HL-60 (cell line): Measurements from ENCODE around the gene PLCB1.

ENCODE experiments used
- DNase-seq, 2 experiments: peaks; one replicate each; pipeline ENCODE4 v3.0.0-alpha.2; 2010 to 2020; ENCODE audit warnings: low read depth in 1 of 2, low spot score in 1 of 2
- H3K27ac ChIP-seq: fragments of 250-450 bp; sonication (Bioruptor Pico); replicated peaks from 2 replicates; pipeline ENCODE4 v1.5.1; 2020; ENCODE audit warnings: mild to moderate bottlenecking, moderate library complexity
- H3K27me3 ChIP-seq: fragments of 250-450 bp; sonication (Bioruptor Pico); 2 replicates; pipeline ENCODE4 v1.5.1; 2021; ENCODE audit warnings: mild to moderate bottlenecking, moderate library complexity; ENCODE audit not compliant: insufficient read depth, poor library complexity, severe bottlenecking
- H3K4me3 ChIP-seq: replicated peaks from 2 replicates; pipeline ENCODE4 v1.5.1; 2011; ENCODE audit warnings: mild to moderate bottlenecking, control low read depth, low read length; ENCODE audit not compliant: insufficient read depth
- CTCF ChIP-seq: IDR thresholded peaks from one replicate; pipeline ENCODE4 v1.5.1; 2011; ENCODE audit warnings: low read length, control low read depth, inconsistent platforms; ENCODE audit not compliant: insufficient read depth
- GABPA ChIP-seq: IDR thresholded peaks from 2 replicates; pipeline ENCODE4 v1.6.1; 2012; ENCODE audit warnings: low read depth
- POLR2AphosphoS5 ChIP-seq: IDR thresholded peaks from 2 replicates; pipeline ENCODE4 v1.6.1; 2012; ENCODE audit warnings: low read depth
- REST ChIP-seq: IDR thresholded peaks from 2 replicates; pipeline ENCODE4 v1.6.1; 2012; ENCODE audit warnings: low read depth; ENCODE audit not compliant: insufficient replicate concordance
- SPI1 ChIP-seq: IDR thresholded peaks from 2 replicates; pipeline ENCODE4 v1.6.1; 2012; ENCODE audit warnings: low read depth, mild to moderate bottlenecking, borderline replicate concordance

The PLCB1 gene

GRCh38 chr20:8877294-8877693 is 745.2 kb downstream of the PLCB1 start:
- no peak for TF ChIP-seq SPI1
- TF ChIP-seq REST: no peak
- no peak for TF ChIP-seq CTCF
- no peak for TF ChIP-seq POLR2AphosphoS5
- no peak for TF ChIP-seq GABPA
- H3K4me3 ChIP-seq: no peak overlapping the region
- no peaks in the 10 kb centered on the region for H3K27me3 ChIP-seq
- no peak for DNase-seq
- no peak overlapping the region for H3K27ac ChIP-seq

GRCh38 chr20:8879669-8880068 is 747.6 kb downstream of the PLCB1 start:
- Histone ChIP-seq H3K27ac (no peak overlapping the region), H3K4me3 (no peak overlapping the region), H3K27me3 (no peaks in the 10 kb centered on the region)
- DNase-seq: no peak
- TF ChIP-seq POLR2AphosphoS5 (no peak), SPI1 (no peak), GABPA (no peak), REST (no peak), CTCF (no peak)

GRCh38 chr20:8880085-8880853 is 748.2 kb downstream of the PLCB1 start:
- TF ChIP-seq SPI1: no peak
- no peak for TF ChIP-seq GABPA
- TF ChIP-seq REST: no peak
- TF ChIP-seq CTCF: no peak
- TF ChIP-seq POLR2AphosphoS5: no peak
- no peaks in the 10 kb centered on the region for H3K27me3 ChIP-seq
- no peak for DNase-seq
- H3K4me3 ChIP-seq: no peak overlapping the region
- no peak overlapping the region for H3K27ac ChIP-seq
